Measurements from ENCODE around the gene TBC1D24.

Gene TBC1D24

DNA sequence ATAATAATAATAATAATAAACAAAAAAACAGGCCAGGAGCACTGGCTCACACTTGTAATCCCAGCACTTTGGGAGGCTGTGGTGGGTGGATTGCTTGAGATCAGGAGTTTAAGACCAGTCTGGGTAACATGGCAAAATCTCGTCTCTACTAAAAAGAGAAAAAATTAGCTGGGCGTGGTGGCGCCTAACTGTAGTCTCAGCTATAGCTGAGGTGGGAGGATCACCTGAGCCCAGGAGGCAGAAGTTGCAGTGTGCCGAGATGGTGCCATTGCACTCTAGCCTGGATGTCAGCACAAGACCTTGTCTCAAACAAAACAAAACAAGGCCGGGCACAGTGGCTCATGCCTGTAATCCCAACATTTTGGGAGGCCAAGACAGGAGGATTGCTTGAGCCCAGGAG, 20.1 kb downstream of the TBC1D24 start:
- TF ChIP-seq, protein P1, sequence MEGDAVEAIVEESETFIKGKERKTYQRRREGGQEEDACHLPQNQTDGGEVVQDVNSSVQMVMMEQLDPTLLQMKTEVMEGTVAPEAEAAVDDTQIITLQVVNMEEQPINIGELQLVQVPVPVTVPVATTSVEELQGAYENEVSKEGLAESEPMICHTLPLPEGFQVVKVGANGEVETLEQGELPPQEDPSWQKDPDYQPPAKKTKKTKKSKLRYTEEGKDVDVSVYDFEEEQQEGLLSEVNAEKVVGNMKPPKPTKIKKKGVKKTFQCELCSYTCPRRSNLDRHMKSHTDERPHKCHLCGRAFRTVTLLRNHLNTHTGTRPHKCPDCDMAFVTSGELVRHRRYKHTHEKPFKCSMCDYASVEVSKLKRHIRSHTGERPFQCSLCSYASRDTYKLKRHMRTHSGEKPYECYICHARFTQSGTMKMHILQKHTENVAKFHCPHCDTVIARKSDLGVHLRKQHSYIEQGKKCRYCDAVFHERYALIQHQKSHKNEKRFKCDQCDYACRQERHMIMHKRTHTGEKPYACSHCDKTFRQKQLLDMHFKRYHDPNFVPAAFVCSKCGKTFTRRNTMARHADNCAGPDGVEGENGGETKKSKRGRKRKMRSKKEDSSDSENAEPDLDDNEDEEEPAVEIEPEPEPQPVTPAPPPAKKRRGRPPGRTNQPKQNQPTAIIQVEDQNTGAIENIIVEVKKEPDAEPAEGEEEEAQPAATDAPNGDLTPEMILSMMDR (conservative IDR thresholded peaks at IDR 0.05), result no peak
- no peak overlapping the region for H3K27ac ChIP-seq

DNA sequence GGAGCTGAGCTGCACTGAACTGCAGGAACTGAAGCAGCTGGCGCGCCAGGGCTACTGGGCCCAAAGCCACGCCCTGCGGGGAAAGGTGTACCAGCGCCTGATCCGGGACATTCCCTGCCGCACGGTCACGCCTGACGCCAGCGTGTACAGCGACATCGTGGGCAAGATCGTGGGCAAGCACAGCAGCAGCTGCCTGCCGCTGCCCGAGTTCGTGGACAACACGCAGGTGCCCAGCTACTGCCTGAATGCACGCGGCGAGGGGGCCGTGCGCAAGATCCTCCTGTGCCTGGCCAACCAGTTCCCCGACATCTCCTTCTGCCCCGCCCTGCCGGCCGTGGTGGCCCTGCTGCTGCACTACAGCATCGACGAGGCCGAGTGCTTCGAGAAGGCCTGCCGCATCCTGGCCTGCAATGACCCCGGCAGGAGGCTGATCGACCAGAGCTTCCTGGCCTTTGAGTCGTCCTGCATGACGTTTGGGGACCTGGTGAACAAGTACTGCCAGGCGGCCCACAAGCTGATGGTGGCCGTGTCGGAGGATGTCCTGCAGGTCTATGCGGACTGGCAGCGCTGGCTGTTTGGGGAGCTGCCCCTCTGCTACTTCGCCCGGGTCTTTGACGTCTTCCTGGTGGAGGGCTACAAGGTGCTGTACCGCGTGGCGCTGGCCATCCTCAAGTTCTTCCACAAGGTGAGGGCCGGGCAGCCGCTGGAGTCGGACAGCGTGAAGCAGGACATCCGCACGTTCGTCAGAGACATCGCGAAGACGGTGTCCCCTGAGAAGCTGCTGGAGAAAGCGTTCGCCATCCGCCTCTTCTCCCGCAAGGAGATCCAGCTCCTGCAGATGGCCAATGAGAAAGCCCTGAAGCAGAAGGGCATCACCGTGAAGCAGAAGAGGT, 21.5 kb downstream of the TBC1D24 start:
- H3K27ac ChIP-seq, result no peak overlapping the region
- TF ChIP-seq, protein P1 (conservative IDR thresholded peaks at IDR 0.05), result no peak

DNA sequence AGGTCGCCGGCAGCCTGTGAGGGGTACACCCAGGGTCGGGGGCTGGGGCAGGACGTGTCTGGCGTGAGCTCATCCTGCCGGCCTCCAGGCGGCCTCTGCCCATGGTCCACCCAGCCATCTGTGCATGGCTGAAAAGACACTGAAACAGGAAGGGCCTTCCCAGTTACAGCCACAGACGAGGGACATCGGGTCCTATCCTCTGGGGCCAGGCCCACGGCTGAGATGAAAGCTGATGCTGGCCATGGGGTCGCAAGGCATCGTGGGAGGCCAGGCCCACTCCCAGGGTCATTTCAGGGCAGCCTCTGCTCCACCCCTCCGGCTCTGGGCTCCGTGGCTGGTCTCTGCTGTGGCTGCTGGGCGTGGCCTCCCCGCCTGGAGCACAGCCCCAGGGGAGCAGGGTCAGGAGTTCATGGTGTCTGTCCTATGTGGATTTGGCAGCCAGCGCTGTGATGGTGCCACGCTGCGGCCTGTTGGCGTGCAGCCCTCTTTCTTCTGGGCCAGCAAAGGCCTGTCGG, 22.2 kb downstream of the TBC1D24 start:
- TF ChIP-seq, protein P1 (conservative IDR thresholded peaks at IDR 0.05), result no peak
- H3K27ac ChIP-seq, result no peak overlapping the region

DNA sequence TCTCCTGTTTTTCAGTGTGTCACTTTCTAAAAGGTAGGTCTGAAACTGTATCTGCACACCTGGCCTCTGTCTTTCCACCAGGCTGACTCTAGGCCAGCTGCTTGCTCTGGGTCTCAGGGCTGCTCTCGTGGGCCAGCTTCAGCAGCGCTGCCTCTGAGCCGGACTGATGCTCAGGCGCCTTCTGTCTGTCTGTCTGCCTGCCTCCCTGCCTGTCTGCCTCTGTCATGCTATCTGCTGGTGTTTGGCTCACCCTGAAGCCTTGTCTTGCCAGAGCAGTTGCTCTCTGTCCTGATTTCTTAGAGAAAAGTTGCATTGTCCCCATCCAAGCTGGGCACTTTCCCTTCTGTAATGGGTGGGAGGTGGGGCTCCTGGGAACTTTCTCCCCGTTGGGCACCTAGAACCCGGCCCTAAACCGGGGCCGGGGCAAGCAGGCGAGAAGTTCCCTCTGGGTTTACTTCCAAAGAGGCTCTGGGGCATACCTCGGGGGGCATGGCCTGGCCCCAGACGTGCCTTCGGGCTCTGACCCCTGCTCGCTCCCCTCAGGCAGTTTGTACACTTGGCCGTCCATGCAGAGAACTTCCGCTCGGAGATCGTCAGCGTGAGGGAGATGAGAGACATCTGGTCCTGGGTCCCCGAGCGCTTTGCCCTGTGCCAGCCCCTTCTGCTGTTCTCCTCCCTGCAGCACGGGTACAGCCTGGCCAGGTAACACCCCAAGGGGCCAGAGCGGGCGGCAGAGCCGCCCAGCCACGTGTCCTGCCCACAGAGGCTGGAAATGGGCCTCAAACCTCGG, 23.0 kb downstream of the TBC1D24 start:
- no peak overlapping the region for H3K27ac ChIP-seq
- TF ChIP-seq, protein P1 (conservative IDR thresholded peaks at IDR 0.05), result no peak

DNA sequence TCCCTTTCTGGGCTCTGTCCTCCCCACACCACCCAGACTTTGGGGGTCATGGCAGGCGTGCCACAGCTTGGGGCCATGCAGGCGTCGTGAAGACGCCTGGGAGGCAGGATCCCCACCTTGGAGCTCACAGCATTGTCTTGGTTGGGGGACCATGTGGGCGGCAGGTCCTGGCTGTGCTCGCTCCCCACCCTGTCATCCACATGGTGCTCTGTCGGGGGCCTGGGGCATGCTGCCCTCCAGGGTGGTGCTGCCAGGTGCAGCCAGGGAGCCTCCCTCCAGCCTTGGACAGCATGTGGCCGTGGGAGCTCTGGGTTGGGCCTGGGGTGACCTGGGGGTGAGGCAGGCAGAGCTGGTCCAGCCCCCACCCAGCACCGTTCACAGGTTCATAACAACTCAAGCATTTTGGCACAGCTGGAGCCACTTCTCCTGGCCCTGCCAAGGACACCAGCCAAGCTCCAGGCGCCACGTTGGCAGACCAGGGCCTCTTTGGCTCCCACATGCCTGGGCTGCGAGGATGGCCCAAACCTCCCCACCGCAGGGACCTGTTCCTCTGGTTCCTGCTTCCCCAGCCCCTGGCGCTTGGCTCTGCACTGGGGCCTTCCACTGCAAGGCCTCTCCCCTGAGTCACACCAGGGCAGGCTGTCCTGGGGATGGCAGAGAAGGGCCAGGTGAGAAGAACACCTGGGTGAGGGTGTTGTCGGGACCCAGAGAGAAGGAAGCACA, 23.8 kb downstream of the TBC1D24 start:
- H3K27ac ChIP-seq, result no peak overlapping the region
- TF ChIP-seq, protein P1 (conservative IDR thresholded peaks at IDR 0.05), result no peak

DNA sequence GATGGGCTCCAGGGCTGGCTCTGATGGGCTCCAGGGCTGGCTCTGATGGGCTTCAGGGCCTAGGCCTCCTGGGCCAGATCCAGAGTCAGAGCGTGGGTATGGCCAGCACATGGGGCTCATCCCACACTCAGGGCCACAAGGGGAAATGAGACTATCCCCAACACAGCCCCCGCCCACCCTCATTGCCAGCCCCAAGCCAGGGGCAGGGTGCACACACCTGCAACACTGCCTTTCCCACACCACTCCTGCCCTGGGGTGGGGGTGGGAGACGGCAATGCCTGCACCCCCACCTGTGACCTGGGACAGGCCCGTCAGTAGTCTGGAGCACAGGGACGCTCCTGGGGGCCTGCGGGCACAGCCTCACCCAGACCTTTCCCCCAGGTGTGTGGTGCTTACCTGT, 24.5 kb downstream of the TBC1D24 start:
- no peak overlapping the region for H3K27ac ChIP-seq
- TF ChIP-seq, protein P1 (conservative IDR thresholded peaks at IDR 0.05), result no peak
